SK-N-SH treated with all-trans-retinoic acid at 6 μM for 48 hours (cell line): ENCODE data around the gene ASAP2.

Experiments used
- CSDC2 ChIP-seq: fragments of 250-450 bp; sonication (Bioruptor Pico); IDR thresholded peaks from 2 replicates; pipeline ENCODE4 v1.5.0; 2020; ENCODE audit warnings: mild to moderate bottlenecking, moderate library complexity
- OSR1 ChIP-seq: fragments of 250-450 bp; sonication (Bioruptor Pico); IDR thresholded peaks from 2 replicates; pipeline ENCODE4 v1.8.0; 2022; ENCODE audit warnings: moderate library complexity, mild to moderate bottlenecking, inconsistent platforms
- ZFP30 ChIP-seq: fragments of 450-650 bp; formaldehyde crosslinking; IDR thresholded peaks from 2 replicates; pipeline ENCODE4 v1.5.0; 2022; ENCODE audit warnings: mild to moderate bottlenecking, moderate library complexity
- ZNF565 ChIP-seq: fragments of 450-650 bp; formaldehyde crosslinking; conservative IDR thresholded peaks from 2 replicates; pipeline ENCODE4 v1.5.0; 2020; ENCODE audit warnings: low read depth, mild to moderate bottlenecking, moderate library complexity

DNA sequence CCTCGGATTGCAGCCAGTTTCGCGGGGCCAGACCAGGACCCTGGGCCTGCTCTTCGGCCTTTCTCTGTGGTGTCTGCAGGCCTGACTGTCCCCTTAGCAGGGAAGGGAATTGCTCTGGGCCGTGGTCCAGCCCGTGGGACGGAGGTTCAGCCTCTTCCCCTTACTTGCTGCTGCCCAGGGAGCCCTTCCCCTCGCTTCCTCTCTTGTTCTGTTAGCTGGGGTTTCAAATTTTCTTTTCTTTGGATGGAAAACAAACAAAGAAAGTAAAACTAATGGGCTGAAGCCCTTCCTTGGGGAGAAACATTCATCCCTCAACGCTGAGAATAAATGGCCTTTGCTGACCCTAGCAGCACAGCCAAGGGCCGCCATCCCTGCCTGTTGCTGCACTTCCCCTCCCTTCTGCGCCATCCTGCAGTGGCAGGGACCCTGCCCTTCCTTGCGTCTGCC is 52.4 kb downstream of the ASAP2 start:
- TF ChIP-seq CSDC2 (CRISPR knock-in tag) (no peak), ZFP30 (no peak), OSR1 (no peak), ZNF565 (CRISPR knock-in tag) (no peak)
